Epithelial cell of proximal tubule (primary cell): Measurements from ENCODE around the gene RAB40B. TPM values are rescaled to one million over a fixed set of nuclear protein-coding genes. Genes with fewer than 3 reads are reported as not detected.

Experiments used
- DNase-seq: peaks from one replicate; pipeline ENCODE4 v3.0.0-alpha.2; 2011; ENCODE audit warnings: low read depth
- H3K4me3 ChIP-seq: 2 replicates; pipeline ENCODE4 v1.5.1; 2011; ENCODE audit warnings: low read depth, mild to moderate bottlenecking, low read length
- total RNA-seq: library from RNA; depleted of rRNA; stranded (reverse); fragments of >200 nt; gene quantifications from 2 replicates; pipeline ENCODE4 v1.2.3, GENCODE V29; 2015
- TF ChIP-seq, protein P1 (sequence below): conservative IDR thresholded peaks from 2 replicates; pipeline ENCODE4 v1.5.1; 2012; ENCODE audit warnings: low read depth, mild to moderate bottlenecking, low read length

Gene RAB40B
- total RNA-seq, 1 donor from 2014 or later, result 7.8 TPM

DNA sequence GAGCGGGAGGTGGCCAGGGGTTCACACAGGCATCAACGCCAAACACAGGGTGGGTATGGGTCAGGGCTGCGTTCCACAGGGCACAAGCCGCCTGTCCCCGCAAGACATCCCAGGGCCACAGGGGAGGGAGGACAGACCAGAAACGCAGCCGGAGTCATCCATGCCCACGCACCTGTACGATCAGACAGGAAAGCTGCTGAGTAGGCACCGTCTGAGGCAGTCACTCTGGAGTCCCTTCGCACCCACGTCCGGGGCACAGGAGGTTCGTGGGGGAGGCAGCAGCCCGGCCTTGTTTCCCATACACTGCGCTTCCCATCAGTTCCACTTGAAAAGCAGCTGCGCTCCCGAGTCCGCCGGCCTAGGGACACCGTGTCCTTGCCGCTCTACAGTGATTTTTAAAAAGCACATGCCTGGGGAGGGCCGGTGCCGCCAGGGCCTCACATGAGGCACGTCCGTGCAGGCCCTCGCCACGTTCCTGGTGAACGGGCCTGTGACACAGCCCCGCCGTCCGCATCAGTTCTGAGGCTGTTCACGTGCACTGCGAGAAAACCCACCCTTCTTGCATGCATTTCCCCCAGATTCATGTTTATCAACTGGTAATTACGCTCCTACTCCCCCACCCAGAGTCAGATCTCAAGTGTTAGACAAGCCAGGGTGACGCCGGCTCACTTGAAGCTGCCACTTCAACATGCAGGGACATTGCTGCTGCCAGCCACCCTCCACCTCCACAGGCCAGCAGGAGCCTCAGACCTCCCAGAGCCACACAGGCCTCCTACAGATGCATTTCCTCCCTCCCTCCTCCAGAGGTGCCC lies 85.0 kb downstream of the RAB40B start:
- TF ChIP-seq, protein P1, sequence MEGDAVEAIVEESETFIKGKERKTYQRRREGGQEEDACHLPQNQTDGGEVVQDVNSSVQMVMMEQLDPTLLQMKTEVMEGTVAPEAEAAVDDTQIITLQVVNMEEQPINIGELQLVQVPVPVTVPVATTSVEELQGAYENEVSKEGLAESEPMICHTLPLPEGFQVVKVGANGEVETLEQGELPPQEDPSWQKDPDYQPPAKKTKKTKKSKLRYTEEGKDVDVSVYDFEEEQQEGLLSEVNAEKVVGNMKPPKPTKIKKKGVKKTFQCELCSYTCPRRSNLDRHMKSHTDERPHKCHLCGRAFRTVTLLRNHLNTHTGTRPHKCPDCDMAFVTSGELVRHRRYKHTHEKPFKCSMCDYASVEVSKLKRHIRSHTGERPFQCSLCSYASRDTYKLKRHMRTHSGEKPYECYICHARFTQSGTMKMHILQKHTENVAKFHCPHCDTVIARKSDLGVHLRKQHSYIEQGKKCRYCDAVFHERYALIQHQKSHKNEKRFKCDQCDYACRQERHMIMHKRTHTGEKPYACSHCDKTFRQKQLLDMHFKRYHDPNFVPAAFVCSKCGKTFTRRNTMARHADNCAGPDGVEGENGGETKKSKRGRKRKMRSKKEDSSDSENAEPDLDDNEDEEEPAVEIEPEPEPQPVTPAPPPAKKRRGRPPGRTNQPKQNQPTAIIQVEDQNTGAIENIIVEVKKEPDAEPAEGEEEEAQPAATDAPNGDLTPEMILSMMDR, result no peak
- no peak for DNase-seq
- H3K4me3 ChIP-seq, result no peak overlapping the region

DNA sequence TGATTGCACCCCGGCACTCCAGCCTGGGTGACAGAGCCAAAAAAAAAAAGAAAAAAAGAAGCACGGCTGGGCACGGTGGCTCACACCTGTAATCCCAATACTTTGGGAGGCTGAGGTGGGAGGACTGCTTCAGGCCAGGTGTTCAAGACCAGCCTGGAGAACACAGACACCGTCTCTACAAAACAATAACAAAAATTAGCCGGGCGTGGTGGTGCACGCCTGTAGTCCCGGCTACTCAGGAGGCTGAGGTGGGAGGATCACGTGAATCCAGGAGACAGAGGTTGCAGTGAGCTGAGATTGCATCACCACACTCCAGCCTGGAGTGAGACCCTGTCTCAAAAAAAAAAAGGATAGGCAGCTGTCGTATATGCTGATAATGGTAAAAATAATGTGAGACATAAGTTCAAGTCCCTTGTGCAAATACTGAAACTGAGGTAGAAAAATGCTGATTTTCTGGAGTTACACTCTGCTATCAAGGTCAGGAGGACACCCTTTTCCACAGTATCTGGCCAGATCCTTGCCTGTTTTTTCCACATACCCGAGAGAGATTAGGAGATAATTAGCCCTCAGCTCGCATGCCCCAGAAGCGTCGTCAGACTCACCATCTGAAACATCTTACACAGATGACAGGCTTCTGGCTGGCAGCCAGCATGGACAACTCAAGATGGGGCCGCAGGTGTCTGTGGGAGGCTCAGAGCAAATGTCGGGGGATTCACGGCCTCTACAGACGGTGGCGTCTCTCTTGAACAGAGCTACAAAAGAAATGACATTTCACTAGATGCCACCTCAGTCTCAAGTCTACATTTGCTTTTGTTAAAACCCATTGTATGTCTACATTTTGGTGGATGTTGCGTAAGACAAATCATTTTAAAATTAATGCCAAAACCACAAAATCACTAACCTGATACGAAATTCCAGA lies 87.1 kb downstream of the RAB40B start:
- TF ChIP-seq, protein P1, result no peak
- no peak for DNase-seq
- no peak overlapping the region for H3K4me3 ChIP-seq

DNA sequence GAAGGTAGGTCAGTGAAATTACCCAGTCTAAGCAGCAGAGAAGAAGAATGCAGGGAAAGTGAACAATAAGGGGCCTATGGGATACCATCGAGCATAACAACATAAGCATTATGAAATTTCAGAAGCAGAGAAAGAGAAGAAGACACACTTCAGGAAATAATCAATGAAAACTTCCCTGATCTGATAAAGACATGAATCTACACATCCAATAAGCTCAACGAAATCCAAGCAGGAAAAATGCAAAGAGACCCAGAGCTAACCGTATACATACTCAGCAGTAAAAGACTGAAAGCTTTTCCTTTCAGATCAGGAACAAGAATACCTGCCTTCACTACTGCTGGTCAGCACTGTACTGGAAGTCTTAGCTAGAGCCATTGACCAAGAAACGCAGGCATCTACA lies 88.8 kb downstream of the RAB40B start:
- no peak for DNase-seq
- H3K4me3 ChIP-seq, result no peak overlapping the region
- TF ChIP-seq, protein P1, result no peak

DNA sequence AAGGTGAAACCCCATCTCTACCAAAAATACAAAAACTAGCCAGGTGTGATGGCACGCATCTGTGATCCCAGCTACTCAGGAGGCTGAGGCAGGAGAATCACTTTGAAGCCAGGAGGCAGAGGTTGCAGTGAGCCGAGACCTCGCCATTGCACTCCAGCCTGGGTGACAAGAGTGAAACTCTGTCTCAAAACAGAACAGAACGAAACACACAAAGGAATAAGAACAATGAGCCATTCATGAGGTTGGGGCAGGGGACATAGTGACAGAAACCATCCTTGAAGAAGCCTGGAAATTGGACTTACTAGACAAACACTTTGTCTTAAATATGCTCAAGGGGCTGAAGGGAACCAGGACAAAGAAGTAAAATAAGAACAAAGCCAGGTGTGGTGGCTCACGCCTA lies 89.7 kb downstream of the RAB40B start:
- no peak overlapping the region for H3K4me3 ChIP-seq
- DNase-seq, result no peak
- TF ChIP-seq, protein P1, result no peak

DNA sequence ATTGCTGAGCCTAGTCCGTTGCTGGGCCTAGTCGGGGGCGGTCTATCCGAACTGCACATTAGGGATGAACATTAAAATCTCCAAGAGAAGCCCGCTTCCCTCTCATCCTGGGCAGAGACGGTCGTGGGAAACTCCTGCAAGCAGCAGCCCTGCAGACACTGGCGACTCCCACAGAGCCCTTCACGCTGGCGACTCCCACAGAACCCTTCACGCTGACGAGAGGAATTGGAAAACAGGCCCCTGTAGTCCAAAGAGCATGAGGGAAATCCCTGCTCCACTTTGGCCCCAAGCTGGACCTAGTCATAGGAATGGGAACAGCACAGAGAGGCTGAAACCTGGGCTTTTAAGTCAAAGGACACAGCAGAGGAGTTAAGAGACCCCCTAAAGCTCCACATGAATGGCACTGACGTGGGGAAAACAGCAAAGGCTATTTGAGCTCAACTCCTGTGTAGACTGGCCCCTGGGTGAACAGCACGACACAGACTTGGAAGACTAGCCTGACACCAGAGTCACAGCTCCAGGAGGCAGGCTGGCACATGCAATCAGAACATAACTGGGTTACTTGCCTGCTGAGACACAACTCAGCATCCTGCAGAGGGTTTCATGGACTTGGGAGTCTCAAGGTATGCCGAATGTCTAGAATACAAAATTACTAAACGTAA lies 92.4 kb downstream of the RAB40B start:
- no peak for DNase-seq
- TF ChIP-seq, protein P1, result no peak
- no peak overlapping the region for H3K4me3 ChIP-seq

Other genes with a start within 250 kb of the RAB40B start
- gene CYBC1, start 247.9 kb downstream of the RAB40B start, total RNA-seq, result 72.1 and 78.8 TPM in 2 replicates
- 45.4 and 64.4 TPM in 2 replicates for gene NARF, start 240.0 kb downstream of the RAB40B start, total RNA-seq
- gene FOXK2, start 179.0 kb downstream of the RAB40B start, total RNA-seq, result 33.4 and 46.4 TPM in 2 replicates
- 81.3 and 94.4 TPM in 2 replicates for gene WDR45B, start 50.3 kb downstream of the RAB40B start, total RNA-seq
- gene FN3KRP, start 18.0 kb upstream of the RAB40B start, total RNA-seq, result 25.4 and 32.4 TPM in 2 replicates
- 0.69 and 2.0 TPM in 2 replicates for gene FN3K, start 36.9 kb upstream of the RAB40B start, total RNA-seq
- 46.6 and 64.7 TPM in 2 replicates for gene TBCD, start 53.4 kb upstream of the RAB40B start, total RNA-seq
- gene ZNF750, start 141.3 kb upstream of the RAB40B start, total RNA-seq, result 0.29 and 0.40 TPM in 2 replicates